ENCODE data around the gene TUBA4A. TPM values are rescaled to one million over a fixed set of nuclear protein-coding genes. Genes with fewer than 3 reads are reported as not detected.

TUBA4A gene
- total and polyA plus RNA-seq, 4 donors = 15.6 to 82.1 (median 43.0) TPM

- no peak for ATAC-seq (ENCODE audit: insufficient read depth, low FRiP score)
- Histone ChIP-seq H3K27ac (ENCODE audit: low read depth in 1 of 2, low read length in 1 of 2) (peak overlapping the region; percentile 86 to 89), H3K9ac (ENCODE audit: insufficient read depth in 1 of 2, low read length in 2 of 2) (peak overlapping the region; percentile 78 to 86), H3K4me1 (ENCODE audit: control insufficient read depth in 5 of 5, insufficient read depth in 5 of 5, low read length in 5 of 5) (peaks cover 8 to 20% (median 10%) of the 10 kb centered on the region in 5 donors), H3K9me3 (ENCODE audit: control insufficient read depth in 4 of 4, insufficient read depth in 3 of 4, low read length in 3 of 4) (no peaks in the 10 kb centered on the region), H3K4me3 (peak overlapping the region; percentile 20), H3K36me3 (ENCODE audit: control insufficient read depth in 4 of 4, insufficient read depth in 4 of 4, low read length in 4 of 4) (peaks cover 0 to 20% (median 19%) of the 10 kb centered on the region in 4 donors), H3K27me3 (ENCODE audit: control insufficient read depth in 3 of 3, insufficient read depth in 3 of 3, low read length in 2 of 3) (no peaks in the 10 kb centered on the region)
- no peak for TF ChIP-seq CTCF (IDR thresholded peaks at IDR 0.05; ENCODE audit: control extremely low read depth, extremely low read depth)
- no peak for DNase-seq
- 12 to 14% methylated on average over 9 of the region's 9 CpGs for WGBS, 2 donors
These were observed 25.0 kb upstream of the TUBA4A start for GRCh38 chr2:219278655-219279150.

- H3K9me3 ChIP-seq (ENCODE audit: control insufficient read depth in 4 of 4, insufficient read depth in 3 of 4, low read length in 3 of 4) = no peaks in the 10 kb centered on the region
- peaks cover 8 to 20% (median 10%) of the 10 kb centered on the region in 5 donors for H3K4me1 ChIP-seq (ENCODE audit: control insufficient read depth in 5 of 5, insufficient read depth in 5 of 5, low read length in 5 of 5)
- DNase-seq (peak; percentile 79 to 86 (median 84)), ATAC-seq (ENCODE audit: insufficient read depth, low FRiP score) (peak; percentile 29)
- peak; percentile 91 for TF ChIP-seq CTCF (IDR thresholded peaks at IDR 0.05; ENCODE audit: control extremely low read depth, extremely low read depth)
- peaks cover 0 to 18% (median 15%) of the 10 kb centered on the region in 4 donors for H3K36me3 ChIP-seq (ENCODE audit: control insufficient read depth in 4 of 4, insufficient read depth in 4 of 4, low read length in 4 of 4)
- no peak overlapping the region for H3K4me3 ChIP-seq
- 26% methylated on average over 25 of the region's 25 CpGs for WGBS, 2 donors
- H3K27ac ChIP-seq (ENCODE audit: low read depth in 1 of 2, low read length in 1 of 2) = peak overlapping the region; percentile 86 to 89
- peak overlapping the region in 1 of 2 donors; percentile 86 for H3K9ac ChIP-seq (ENCODE audit: insufficient read depth in 1 of 2, low read length in 2 of 2)
- no peaks in the 10 kb centered on the region for H3K27me3 ChIP-seq (ENCODE audit: control insufficient read depth in 3 of 3, insufficient read depth in 3 of 3, low read length in 2 of 3)
These were observed 24.3 kb upstream of the TUBA4A start for GRCh38 chr2:219277703-219278654.

- peak overlapping the region in 1 of 2 donors; percentile 23 for H3K9ac ChIP-seq (ENCODE audit: insufficient read depth in 1 of 2, low read length in 2 of 2)
- no peak overlapping the region for H3K4me3 ChIP-seq
- 44 to 70% methylated on average over 6 of the region's 6 CpGs for WGBS, 2 donors
- no peaks in the 10 kb centered on the region for H3K27me3 ChIP-seq (ENCODE audit: control insufficient read depth in 3 of 3, insufficient read depth in 3 of 3, low read length in 2 of 3)
- peaks cover 0 to 2% (median 0%) of the 10 kb centered on the region in 4 donors for H3K9me3 ChIP-seq (ENCODE audit: control insufficient read depth in 4 of 4, insufficient read depth in 3 of 4, low read length in 3 of 4)
- H3K4me1 ChIP-seq (ENCODE audit: control insufficient read depth in 5 of 5, insufficient read depth in 5 of 5, low read length in 5 of 5) = peaks cover 5 to 12% (median 9%) of the 10 kb centered on the region in 5 donors
- ATAC-seq (ENCODE audit: insufficient read depth, low FRiP score) = no peak
- peak overlapping the region; percentile 79 to 84 for H3K27ac ChIP-seq (ENCODE audit: low read depth in 1 of 2, low read length in 1 of 2)
- DNase-seq = peak; percentile 51 to 72 (median 65)
- H3K36me3 ChIP-seq (ENCODE audit: control insufficient read depth in 4 of 4, insufficient read depth in 4 of 4, low read length in 4 of 4) = no peaks in the 10 kb centered on the region
- TF ChIP-seq CTCF (IDR thresholded peaks at IDR 0.05; ENCODE audit: control extremely low read depth, extremely low read depth) = no peak
These were observed 20.7 kb upstream of the TUBA4A start for GRCh38 chr2:219274361-219274921.

Measured in lung (tissue), 12 donors.